ENCODE measurements around the gene ADAMTSL1. TPM values are rescaled to one million over a fixed set of nuclear protein-coding genes. Genes with fewer than 3 reads are reported as not detected.

ADAMTSL1 gene
- total RNA-seq, 1 experiment from 2014 or later, result not detected

GRCh38 chr9:18566121-18566520 lies 92.2 kb downstream of the ADAMTSL1 start:
- CTCF ChIA-PET, result no interaction called here
- no peaks in the 10 kb centered on the region for H3K9me3 ChIP-seq (ENCODE audit: control insufficient read depth in 1 of 2, insufficient read depth in 1 of 2, low read depth in 1 of 2, low read length in 2 of 2)
- POLR2A ChIA-PET, result no interaction called here
- H3K9me2 ChIP-seq (ENCODE audit: insufficient read depth), result no peaks in the 10 kb centered on the region
- no peak overlapping the region for H3K27ac ChIP-seq (ENCODE audit: low read depth, low read length)
- TF ChIP-seq TCF7L2 (IDR thresholded peaks at IDR 0.05; ENCODE audit: borderline replicate concordance, extremely low read depth, insufficient read depth, insufficient read length), result no peak
- TF ChIP-seq POLR2A (IDR thresholded peaks at IDR 0.05; ENCODE audit: borderline replicate concordance, extremely low read depth, insufficient read depth, insufficient read length), result no peak
- no peak for TF ChIP-seq CBX3 (IDR thresholded peaks at IDR 0.05; ENCODE audit: low read depth)
- no peak for TF ChIP-seq FOSL1 (IDR thresholded peaks at IDR 0.05; ENCODE audit: low read depth)
- no peak for TF ChIP-seq REST (IDR thresholded peaks at IDR 0.05; ENCODE audit: low read depth)
- no peak for TF ChIP-seq MAX (IDR thresholded peaks at IDR 0.05)
- TF ChIP-seq JUND (IDR thresholded peaks at IDR 0.05), result no peak
- no peak for TF ChIP-seq ZFX (IDR thresholded peaks at IDR 0.05)
- TF ChIP-seq SRF (IDR thresholded peaks at IDR 0.05; ENCODE audit: low read depth), result no peak
- TF ChIP-seq CTCF (IDR thresholded peaks at IDR 0.05 in 2 of 3, conservative IDR thresholded peaks at IDR 0.05 in 1 of 3; ENCODE audit: borderline replicate concordance in 1 of 3, insufficient read depth in 1 of 3, low read depth in 2 of 3, low read length in 2 of 3), result no peak
- no peak for TF ChIP-seq ZNF274 (IDR thresholded peaks at IDR 0.05; ENCODE audit: low read depth, low read length)
- TF ChIP-seq SIN3A (IDR thresholded peaks at IDR 0.05; ENCODE audit: low read depth), result no peak
- no peak overlapping the region for H3K9ac ChIP-seq (ENCODE audit: low read length)
- H3K4me2 ChIP-seq (ENCODE audit: low read length), result no peak overlapping the region
- no peaks in the 10 kb centered on the region for H3K79me2 ChIP-seq (ENCODE audit: insufficient read depth, low read length)
- no peak overlapping the region for H2AFZ ChIP-seq (ENCODE audit: low read depth, low read length, poor library complexity, severe bottlenecking)
- H3K36me3 ChIP-seq (ENCODE audit: control insufficient read depth in 1 of 2, insufficient read depth in 2 of 2, low read length in 2 of 2), result no peaks in the 10 kb centered on the region
- no peaks in the 10 kb centered on the region for H4K20me1 ChIP-seq (ENCODE audit: insufficient read depth)
- RAD21 ChIA-PET (ENCODE audit: low non-redundant PET in 1 of 2, low total read pairs in 2 of 2, uncharacterized antibody in 2 of 2, unreplicated experiment in 2 of 2), result no interaction called here
- intact Hi-C loops (cut with micrococcal nuclease), result no loop called here
- no peaks in the 10 kb centered on the region for H3K4me1 ChIP-seq (ENCODE audit: control insufficient read depth in 1 of 2, insufficient read depth in 2 of 2, low read length in 2 of 2)
- no TSS peak for BruUV-seq (replicated peaks)
- no peak overlapping the region for H3K4me3 ChIP-seq (replicated peaks in 1 of 2; ENCODE audit: low read depth in 1 of 2, low read length in 2 of 2)
- DNase-seq (ENCODE audit: low read depth, low spot score) (no peak), ATAC-seq (no peak)
- no peaks in the 10 kb centered on the region for H3K27me3 ChIP-seq (ENCODE audit: insufficient read depth, low read length)
